Posterior vena cava (tissue), 2 donors: ENCODE results near the gene SAGE1. TPM values are rescaled to one million over a fixed set of nuclear protein-coding genes. Genes with fewer than 3 reads are reported as not detected.
"Not testable (repeated sequence)": the region's sequence is repeated elsewhere in the genome, so short reads cannot be mapped to it uniquely, and the experiment has no call there.

Experiments used
- DNase-seq: peaks from one replicate; pipeline ENCODE4 v3.0.0-alpha.2; 2020; ENCODE audit warnings: low spot score
- intact Hi-C, 2 donors: fragments of 100-400 bp; cut with DNase I; formaldehyde crosslinking; loops; one replicate each; pipeline versions ENCODE4 v1.14.1 to v1.14.2; 2022 to 2023
- long read RNA-seq, 2 donors: library from polyadenylated mRNA; unstranded; transcript quantifications; one replicate each; pipeline ENCODE4 v2.0.0, GENCODE V29; 2020 to 2021
- total RNA-seq, 2 donors: library from RNA; stranded (reverse); fragmentation: NEBNext Ultra II Directional; extraction: Animal tissue kit (Norgen Biotek cat#: 25700); gene quantifications; one replicate each; pipeline ENCODE4 v1.2.1, GENCODE V29; 2021
- donor health status: DM: yes; HTN: yes; CAD: no.
- donor health status: DM: yes; HTN: yes; CAD: no.

The SAGE1 gene, protein sequence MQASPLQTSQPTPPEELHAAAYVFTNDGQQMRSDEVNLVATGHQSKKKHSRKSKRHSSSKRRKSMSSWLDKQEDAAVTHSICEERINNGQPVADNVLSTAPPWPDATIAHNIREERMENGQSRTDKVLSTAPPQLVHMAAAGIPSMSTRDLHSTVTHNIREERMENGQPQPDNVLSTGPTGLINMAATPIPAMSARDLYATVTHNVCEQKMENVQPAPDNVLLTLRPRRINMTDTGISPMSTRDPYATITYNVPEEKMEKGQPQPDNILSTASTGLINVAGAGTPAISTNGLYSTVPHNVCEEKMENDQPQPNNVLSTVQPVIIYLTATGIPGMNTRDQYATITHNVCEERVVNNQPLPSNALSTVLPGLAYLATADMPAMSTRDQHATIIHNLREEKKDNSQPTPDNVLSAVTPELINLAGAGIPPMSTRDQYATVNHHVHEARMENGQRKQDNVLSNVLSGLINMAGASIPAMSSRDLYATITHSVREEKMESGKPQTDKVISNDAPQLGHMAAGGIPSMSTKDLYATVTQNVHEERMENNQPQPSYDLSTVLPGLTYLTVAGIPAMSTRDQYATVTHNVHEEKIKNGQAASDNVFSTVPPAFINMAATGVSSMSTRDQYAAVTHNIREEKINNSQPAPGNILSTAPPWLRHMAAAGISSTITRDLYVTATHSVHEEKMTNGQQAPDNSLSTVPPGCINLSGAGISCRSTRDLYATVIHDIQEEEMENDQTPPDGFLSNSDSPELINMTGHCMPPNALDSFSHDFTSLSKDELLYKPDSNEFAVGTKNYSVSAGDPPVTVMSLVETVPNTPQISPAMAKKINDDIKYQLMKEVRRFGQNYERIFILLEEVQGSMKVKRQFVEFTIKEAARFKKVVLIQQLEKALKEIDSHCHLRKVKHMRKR
- total RNA-seq = not detected
- long read RNA-seq, donor 1 = 0 reads
- long read RNA-seq, donor 2 = 0 reads

DNA sequence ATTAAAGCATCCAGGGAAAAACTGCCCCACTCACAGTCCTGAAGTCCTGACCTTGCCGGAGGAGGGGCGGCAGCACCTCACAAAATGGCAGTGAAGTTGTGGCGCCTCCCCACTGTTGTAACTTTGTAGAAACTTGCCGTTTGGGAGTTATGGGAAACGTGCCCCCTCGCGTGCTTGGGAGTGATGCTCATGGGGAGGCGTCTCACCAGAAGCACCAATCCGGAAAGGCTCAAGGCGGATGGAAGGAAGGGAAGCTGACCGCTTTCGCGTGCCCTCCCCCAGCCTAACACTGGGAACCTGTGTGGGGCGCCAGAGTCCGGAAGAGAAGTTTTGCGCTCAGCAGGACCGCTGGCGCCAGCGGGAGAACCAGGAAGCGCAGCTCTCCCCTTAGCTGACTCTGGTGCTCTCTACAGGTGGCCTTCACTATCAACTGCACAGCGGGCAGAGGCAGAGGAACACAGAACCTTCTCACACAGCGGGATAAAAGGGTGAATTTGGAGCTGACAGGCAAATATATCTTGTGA is at the start of gene SAGE1, which contains the start of gene CT45A10:
TSS of gene SAGE1 (plus strand) at position 423 of the 524 bp plus-strand sequence. CDS start 2,527 bp downstream, outside the sequence.
TSS of gene CT45A10 (minus strand) at position 151 of the 524 bp plus-strand sequence. CDS start 8,100 bp downstream, outside the sequence.
- intact Hi-C loops = no loop called here
- peak; percentile 56 for DNase-seq

DNA sequence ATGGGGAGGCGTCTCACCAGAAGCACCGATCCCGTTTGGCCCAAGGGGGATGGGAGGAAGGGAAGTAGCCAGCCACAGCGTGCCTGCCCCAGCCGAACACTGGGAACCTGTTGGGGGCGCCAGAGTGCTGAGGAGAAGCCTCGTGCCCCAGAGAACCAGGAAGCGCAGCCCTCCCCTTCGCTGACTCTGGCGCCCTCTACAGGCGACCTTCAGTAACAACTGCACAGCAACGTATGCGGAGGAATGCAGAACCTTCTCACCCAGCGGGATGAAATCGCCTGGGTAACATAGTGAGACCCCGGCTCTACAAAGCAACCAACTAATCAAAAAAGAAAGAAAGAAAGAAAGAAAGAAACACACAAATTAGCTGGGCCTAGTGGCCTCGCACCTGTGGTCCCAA is 39.1 kb upstream of the SAGE1 start, which contains the start of gene CT45A8:
TSS of gene CT45A8 (minus strand) at position 101 of the 400 bp plus-strand sequence. CDS start 3,755 bp downstream, outside the sequence.
- intact Hi-C loops, DNase-seq: not testable (repeated sequence)

DNA sequence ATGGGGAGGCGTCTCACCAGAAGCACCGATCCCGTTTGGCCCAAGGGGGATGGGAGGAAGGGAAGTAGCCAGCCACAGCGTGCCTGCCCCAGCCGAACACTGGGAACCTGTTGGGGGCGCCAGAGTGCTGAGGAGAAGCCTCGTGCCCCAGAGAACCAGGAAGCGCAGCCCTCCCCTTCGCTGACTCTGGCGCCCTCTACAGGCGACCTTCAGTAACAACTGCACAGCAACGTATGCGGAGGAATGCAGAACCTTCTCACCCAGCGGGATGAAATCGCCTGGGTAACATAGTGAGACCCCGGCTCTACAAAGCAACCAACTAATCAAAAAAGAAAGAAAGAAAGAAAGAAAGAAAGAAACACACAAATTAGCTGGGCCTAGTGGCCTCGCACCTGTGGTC is 21.8 kb upstream of the SAGE1 start, which contains the start of gene CT45A9:
TSS of gene CT45A9 (minus strand) at position 101 of the 400 bp plus-strand sequence. CDS start 3,751 bp downstream, outside the sequence.
- DNase-seq, intact Hi-C loops: not testable (repeated sequence)

DNA sequence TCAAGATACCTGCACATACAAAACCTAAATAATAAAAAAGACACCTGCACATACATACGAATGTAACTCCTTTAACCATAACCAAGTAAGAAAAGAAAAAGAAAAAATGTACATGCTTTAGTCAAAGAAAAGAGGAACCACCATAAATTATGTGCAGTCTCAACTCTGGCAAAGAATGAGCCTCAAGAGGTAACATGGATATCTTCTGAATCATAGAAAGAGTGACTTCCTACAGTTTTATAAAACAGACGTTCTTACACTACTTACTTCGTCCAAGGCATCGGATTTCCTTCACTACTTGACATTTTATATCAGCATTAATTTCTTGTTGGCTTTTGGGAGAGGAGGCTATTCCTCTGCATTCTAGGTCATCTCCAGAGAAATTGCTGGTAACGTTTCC is 10.8 kb upstream of the SAGE1 start:
- intact Hi-C loops, DNase-seq: not testable (repeated sequence)

DNA sequence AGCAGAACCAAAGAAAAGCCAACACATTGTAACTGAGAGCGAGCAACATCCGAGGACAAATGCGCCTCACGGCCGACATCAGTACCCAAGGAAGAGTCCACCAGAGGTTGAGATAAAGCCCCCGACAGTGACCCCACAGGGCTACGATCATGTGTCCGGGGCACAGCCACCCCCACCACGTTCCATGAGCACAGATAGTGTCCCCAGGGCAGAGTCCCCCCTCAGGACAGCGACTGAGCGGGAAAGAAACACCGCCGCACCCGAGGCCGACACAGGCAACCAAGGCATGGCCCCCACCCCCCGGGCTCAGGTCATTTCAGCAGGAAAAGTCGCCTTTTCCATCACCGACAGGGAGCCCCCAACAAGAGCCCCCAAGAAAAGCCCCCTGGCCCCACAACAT is 5.3 kb upstream of the SAGE1 start:
- intact Hi-C loops = not testable (repeated sequence)
- DNase-seq = peak; percentile 74

DNA sequence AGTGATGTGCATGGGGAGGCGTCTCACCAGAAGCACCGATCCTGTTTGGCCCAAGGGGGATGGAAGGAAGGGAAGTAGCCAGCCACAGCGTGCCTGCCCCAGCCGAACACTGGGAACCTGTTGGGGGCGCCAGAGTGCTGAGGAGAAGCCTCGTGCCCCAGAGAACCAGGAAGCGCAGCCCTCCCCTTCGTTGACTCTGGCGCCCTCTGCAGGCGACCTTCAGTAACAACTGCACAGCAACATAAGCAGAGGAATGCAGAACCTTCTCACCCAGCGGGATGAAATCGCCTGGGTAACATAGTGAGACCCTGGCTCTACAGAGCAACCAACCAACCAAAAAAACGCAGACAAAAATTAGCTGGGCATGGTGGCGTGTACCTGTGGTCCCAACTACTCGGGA is 4.5 kb upstream of the SAGE1 start:
- intact Hi-C loops = not testable (repeated sequence)
- DNase-seq = peak; percentile 49

DNA sequence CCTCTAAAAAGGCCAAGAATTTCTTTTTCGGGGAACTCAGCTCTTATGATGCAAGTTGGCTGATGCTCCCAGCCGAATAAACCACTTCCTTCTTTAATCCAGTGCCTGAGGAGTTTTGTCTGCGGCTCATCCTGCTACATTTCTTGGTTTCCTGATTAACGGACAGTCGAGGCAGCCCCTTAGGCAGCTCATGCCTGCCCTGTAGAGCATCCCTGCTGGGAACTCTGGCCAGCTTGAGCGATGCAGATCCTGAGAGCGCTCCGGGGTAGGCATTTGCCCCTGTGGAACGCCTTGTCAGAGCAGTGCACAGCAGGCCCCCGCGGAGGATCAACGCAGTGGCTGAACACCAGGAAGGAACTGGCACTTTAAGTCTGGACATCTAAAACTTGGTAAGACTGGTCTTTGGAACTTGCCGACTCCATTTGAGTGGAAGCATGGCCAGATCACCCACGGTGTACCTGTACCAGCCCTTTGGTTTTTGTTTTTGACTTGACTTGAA is 3.4 kb upstream of the SAGE1 start:
- DNase-seq = peak; percentile 63
- intact Hi-C loops = no loop called here

DNA sequence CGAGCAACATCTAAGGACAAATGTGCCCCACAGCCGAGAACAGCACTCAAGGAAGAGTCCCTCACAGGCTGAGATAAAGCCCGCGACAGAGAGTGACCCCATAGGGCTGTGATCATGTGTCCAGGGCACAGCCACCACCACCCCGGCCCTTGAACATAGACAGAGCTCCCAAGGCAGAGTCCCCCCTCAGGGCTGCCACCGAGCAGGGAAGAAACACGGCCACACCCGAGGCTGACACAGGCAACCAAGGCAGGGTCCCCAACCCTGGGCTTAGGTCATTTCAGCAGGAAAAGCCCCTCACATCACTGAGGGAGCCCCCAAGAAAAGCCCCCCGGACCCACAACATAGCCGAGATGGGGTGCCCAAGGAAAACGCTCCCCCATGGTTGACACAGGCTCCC is 735 bp upstream of the SAGE1 start:
- intact Hi-C loops = no loop called here
- peak; percentile 78 for DNase-seq

DNA sequence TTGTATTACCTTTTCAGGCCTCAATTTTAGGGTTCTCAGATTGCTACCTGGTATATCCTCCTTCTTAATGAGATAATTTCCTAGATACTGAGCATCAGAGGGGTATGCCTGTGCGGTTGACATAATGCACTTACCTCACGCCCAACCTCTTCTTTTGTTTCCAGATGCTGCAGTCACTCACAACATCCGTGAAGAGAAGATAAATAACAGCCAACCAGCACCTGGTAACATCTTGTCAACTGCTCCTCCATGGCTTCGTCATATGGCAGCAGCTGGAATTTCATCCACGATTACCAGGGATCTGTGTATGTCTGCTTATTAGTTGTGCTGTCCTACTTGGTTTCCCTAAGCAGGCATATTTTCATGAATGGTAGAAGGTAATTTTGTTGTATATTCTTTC is 16.7 kb downstream of the SAGE1 start:
- intact Hi-C loops = no loop called here
- no peak for DNase-seq

DNA sequence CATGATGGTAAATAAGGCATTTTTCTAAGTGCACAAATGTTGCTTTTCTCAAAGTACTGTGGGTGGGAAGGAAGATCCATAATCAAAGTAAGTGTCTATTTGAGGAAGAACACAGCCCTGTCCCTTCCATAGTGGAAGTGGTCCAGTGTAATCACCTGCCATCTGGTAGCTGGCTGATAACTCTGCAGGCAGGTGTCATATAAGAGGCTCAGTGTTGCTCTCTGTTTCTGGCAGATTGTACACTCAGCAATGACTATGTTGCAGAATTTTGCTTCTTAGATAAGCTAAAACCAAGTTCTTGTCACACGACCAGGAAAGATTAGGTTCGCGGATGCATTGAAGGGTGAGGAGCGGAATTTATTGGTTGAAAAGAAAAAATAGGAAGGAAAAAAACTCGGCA is 20.9 kb downstream of the SAGE1 start:
- no peak for DNase-seq
- intact Hi-C loops = no loop called here

DNA sequence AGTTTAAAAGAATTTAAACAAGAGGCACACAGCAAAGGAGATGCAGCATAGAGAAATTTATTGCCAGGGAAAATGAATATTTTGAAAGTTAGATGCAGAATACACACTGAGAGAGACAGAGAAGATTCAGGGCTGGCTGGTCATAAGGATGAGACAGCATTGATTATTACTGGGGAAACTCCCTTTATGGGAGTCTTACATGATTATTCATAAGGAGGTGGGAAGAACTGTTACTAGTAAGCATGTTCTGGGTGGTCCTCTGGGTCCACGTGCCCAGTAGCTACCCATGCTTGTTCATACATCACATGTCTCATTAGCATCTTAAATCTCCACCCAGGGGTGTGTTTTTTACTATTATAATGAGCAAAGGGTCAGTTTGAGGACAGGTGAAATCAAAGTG is 27.0 kb downstream of the SAGE1 start:
- DNase-seq, intact Hi-C loops: not testable (repeated sequence)

DNA sequence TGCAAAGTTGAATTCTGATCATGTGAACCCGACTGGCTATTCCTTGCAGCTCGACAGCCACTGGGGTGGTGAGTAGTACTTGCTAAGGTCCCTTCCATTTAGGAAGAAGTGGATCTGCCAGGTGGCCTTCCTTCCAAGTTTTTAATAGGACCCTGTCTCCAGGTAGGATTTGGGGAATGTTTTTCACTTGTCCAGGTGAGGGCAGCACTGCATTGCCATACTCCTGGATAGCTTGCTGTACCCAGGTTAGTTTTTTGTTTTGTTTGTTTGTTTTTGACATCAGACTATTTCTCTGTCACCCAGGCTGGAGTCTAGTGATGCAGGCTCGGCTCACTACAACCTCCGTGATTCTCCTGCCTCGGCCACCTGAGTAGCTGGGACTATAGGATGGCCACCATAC is 29.8 kb downstream of the SAGE1 start:
- intact Hi-C loops = no loop called here
- DNase-seq = no peak

DNA sequence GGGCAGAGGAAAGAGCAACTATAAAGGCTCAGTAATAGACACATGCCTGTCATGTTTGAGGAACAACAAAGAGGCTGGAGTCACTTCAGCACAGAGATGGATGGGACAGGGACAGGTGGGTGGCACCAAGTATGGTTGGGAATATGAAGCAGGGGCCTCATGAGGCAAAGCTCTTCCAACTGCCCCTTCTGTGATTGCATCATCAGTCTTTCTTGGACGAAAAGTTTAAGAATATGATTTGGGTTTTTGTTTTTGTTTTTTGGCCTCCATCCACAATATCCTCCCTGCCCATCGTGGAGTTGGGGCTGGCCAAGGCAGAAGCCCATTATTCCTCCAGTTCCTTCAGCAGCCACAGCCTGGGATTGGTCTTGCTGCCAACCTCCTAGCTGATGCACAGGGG is 34.4 kb downstream of the SAGE1 start:
- no peak for DNase-seq
- intact Hi-C loops = no loop called here

DNA sequence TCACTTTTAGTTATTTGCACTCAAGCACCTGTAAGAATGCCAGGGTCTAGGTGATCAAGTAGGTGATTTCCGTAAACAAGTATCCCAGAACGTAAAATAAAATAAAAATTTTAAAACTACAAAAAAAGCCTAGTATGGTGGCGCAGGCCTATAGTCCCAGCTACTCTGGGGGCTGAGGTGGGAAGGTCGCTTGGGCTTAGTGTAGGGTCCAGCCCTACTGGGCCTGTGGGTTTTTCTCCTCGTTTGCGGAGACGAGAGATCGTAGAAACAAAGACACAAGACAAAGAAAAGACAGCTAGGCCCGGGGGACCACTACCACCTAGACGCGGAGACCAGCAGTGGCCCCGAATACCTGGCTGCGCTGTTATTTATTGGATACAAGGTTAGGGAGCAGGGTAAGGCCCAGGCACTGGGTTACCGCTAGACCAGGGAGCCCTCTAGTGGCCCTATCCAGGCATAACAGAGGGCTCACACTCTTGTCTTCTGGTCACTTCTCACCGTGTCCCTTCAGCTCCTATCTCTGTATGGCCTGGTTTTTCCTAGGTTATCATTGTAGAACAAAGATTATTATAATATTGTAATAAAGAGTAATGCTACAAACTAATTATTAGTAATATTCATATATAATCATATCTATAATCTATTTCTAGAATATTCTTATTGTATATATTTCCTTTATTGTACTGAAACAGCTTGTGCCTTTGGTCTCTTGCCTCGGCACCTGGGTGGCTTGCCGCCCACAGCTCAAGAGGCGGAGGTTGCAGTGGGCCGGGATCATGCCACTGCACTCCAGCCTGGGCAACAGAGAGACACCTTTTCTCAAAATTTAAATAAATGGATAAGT is 38.4 kb downstream of the SAGE1 start:
- intact Hi-C loops = no loop called here
- DNase-seq = no peak

DNA sequence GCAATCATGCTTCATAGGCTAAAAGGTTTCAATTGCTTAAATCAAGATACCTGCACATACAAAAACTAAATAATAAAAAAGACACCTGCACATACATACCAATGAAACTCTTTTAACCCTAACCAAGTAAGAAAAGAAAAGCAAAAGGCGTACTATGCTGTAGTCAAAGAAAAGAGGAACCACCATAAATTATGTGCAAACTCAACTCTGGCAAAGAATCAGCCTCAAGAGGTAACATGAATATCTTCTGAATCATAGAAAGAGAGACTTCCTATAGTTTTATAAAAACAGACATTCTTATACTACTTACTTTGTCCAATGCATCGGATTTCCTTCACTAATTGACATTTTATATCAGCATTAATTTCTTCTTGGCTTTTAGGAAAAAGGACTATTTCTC is 51.0 kb downstream of the SAGE1 start:
- intact Hi-C loops = no loop called here
- no peak for DNase-seq

DNA sequence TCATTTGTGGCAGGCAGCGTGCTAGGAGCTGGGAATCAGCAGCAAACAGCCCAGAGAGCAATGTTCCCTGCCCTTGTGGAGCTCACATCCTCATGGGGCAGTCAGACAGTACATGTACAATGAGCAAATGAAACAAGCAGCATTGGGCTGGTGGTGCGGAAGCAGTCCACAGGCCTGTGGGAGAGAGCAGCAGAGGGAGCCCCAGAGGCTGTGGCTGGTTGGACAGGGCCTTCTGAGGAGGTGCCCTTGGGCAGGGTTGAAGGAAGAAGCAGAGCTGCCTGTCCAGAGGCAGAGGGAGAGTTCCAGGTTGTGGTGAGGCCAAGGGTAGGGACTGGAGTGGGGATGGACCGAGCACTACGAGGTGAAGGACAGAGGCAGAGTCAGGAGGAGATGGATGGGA is 57.8 kb downstream of the SAGE1 start:
- intact Hi-C loops = no loop called here
- no peak for DNase-seq
